Right kidney (tissue), 1 donor: ENCODE data around the gene DKK3.

ENCODE experiments used
- DNase-seq: peaks from one replicate; pipeline ENCODE4 v3.0.0-alpha.2; 2016

The DKK3 gene

GRCh38 chr11:12032968-12033367 is 24.5 kb upstream of the DKK3 start:
- no peak for DNase-seq

GRCh38 chr11:12031856-12032544 is 23.6 kb upstream of the DKK3 start:
- DNase-seq = no peak

DNA sequence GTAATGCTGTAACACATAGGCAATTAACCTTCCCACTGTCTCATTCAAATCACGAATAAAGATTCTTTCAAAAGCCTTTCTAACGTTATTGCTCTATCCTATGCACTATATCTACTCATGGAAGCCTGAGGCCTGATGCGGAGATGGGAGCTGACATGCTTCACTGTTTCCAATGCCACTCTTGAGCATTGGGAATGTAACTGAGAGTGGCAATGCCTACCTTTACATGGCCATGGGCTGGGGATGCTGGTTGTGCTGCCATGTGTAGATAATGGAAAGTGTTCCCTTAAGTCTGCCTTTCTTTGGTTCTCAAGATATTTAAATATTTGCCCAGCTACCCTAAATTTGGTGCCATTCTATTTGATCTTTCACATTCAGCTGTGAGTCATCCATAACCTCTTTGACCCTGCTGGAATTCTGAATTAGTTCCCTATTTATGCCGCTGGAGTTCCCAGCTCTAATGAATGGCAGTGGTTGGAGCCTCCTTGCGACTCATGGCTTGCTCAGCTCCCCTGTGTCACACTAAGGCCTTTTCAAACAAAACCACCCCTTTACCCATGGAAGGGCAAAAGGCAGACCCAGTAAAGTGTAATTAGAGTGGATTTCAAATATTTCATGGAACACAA is 21.4 kb upstream of the DKK3 start:
- DNase-seq = no peak

DNA sequence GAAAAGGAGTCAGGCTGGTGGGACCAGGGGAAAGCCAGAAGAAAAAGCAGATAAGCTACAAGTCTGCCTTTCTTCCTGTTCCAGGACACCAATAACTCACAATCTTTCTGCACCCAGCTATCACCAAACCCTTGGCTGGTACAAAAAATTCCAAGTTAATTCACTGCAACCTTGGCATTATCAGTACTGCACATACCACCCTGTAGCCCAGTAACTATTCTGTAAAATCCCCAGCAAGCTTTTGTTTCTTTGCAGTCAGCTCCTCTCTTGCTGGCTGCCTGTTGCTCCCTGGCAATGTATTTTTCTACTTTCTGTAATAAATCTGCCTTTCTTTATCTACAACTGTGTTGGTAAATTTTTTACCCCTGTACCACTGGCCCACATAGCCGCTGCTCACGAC is 20.7 kb upstream of the DKK3 start:
- no peak for DNase-seq

DNA sequence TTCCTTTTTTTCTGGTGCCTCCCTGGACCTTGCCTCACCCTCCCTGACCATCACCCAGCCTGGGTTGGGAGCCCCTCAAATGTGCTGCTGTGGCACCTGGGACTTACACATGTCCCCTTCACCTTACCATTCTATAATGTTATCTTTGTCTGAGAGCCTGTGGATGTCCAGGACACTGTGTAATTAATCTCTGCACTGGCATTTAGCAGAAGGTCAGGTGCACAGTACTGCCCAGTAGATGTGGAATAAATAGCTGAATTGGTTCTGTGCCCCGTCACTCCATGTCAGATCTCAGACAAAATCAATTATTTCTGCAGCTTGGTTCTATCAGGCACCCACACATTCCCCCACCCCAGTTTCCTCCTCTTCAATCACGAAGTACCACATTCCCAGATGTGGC is 19.9 kb upstream of the DKK3 start:
- no peak for DNase-seq

DNA sequence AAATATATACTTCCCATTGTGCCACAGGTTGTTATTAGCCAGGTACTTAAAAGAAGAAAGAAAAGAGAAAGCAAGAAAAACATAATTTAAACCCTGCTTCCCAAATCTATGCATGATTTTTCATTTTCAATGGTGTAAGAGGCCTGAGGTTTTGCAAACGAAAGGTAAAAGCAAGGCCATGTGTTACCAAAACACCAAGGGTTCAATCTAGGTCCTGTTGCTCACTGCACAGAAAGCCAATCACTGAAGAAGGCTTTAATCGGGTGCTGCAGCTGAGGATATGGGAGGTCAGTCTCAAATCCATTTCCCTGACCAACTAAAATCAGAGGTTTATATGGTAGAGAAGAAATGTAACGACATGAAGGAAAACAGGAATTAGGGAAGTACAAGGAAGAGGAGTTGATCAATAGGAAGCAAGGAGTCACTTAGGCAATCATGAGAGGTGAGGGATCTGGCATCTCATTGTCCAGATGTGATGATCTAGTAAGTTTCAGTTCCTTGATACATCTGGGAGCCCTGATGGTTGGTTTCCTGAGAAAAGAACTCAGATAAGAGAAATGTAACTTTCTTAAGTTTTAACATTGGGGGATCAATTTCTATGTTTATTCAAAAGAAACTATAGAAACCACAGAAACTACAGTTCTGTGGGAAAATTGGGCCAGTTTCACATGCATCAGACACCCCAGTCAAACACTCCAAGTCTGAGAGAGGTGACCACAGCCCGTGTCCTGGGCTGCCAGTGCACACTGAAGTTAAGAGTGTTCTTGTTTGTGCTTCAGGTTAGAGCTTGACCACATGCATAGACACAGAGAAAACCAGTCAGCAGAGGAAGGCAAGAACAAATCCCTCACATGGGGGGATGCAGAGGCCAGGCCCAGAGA is 18.1 kb upstream of the DKK3 start:
- DNase-seq = no peak

- DNase-seq = no peak
These were observed 16.0 kb upstream of the DKK3 start for GRCh38 chr11:12024254-12024926.

- DNase-seq = no peak
These were observed 14.6 kb upstream of the DKK3 start for GRCh38 chr11:12023015-12023414.

GRCh38 chr11:12020546-12020945 is 12.1 kb upstream of the DKK3 start:
- no peak for DNase-seq

DNA sequence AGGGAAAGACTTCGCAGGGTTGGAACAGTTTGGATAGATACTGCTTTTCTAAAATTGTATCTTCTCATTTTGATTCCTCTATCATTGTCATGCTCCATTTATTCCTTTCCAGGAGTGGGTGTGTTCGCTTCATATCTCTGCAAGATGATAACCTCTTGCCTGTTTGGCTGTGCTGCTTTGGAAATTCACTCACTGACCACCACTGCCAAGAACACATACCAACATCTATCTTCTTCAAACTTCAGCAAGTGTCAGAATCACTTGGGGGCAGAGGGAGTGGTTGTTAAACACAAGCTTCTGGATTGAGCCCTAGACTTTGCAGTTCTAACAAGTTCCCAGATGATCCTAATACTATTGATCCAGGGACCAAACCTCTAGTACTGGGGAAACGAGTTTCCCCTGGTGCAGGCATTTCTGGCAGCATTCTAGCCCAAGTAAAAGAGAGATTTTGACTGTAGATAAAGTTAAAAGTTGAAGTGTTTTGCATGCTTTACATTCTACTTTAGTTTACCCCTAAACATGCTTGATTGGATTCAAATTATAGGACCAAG is 11.5 kb upstream of the DKK3 start:
- DNase-seq = no peak

DNA sequence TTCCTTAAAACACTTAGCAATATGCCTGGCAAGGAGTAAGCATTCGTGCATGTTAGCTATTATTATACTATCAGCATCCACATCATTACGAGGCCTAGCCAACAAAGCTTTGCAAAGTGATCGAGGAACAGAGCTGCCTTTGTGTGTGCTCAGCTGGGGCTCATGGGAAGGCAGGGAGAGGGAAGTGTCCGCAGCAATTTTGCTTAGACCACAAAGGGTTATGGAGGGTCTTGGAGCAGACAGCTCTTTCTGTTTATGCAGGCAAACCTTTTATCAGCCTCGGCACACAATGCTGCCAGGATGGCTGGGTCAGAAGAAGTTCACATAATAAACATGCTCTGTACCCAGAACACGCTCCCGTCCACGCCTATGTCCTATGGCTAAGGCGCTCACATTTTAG is 10.9 kb upstream of the DKK3 start:
- DNase-seq = no peak

- DNase-seq = no peak
These were observed 9.5 kb upstream of the DKK3 start for GRCh38 chr11:12017865-12018453.

- DNase-seq = no peak
These were observed 8.8 kb upstream of the DKK3 start for GRCh38 chr11:12017243-12017678.

DNA sequence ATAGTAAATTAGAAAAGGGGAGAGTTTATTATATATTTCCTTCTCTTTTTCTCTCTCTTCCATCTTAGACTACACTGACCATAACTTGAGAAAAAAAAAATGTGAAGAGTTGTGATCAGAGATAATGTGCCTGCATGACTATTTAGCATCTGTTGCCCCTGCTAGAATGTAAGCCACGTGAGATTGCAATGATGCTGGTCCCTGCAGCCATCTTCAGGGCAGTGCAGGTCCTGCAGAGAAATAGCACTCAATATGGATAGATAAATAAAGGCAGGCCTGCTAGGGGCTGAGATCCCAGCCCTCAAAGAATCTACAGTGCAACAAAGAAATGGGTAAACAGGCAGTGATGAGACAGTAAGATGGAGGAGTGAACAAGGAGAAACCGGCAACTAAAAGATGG is 7.8 kb upstream of the DKK3 start:
- DNase-seq = no peak

DNA sequence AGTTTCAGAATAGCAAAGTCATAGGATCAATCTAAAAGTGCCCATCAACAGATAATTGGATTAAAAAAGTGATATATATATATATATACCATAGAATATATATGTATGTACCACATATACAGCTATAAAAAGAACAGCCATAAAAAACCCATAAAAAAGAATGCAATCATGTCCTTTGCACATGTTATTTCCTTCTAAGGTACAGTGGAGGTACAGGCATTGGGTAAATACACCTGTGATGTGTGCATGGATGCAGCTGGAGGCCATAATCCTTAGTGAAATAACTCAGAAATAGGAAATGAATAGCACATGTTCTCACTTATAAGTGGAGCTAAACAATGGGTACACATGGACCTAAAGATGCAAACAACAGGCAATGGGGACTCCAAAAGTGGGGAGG is 7.1 kb upstream of the DKK3 start:
- DNase-seq = no peak

DNA sequence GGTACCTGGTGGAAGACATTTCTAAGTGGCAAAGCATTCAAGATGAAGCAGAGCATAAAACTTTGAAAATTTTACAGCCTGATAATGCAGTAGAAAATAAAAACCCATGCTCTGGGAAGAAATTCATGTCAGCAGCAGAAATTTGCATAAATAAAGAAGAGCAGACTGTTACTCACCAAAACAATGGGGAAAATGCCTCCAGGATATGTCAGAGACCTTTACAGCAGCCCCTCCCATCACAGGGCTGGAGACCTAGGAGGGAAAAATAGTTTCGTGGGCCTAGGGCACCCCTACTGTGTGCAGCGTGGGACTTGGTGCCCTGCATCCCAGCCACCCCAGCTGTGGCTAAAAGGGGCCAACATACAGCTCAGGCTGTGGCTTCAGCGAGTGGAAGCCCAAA is 5.4 kb upstream of the DKK3 start:
- DNase-seq = no peak

- peak; percentile 60 for DNase-seq
These were observed 1.3 kb upstream of the DKK3 start for GRCh38 chr11:12009617-12010321.

DNA sequence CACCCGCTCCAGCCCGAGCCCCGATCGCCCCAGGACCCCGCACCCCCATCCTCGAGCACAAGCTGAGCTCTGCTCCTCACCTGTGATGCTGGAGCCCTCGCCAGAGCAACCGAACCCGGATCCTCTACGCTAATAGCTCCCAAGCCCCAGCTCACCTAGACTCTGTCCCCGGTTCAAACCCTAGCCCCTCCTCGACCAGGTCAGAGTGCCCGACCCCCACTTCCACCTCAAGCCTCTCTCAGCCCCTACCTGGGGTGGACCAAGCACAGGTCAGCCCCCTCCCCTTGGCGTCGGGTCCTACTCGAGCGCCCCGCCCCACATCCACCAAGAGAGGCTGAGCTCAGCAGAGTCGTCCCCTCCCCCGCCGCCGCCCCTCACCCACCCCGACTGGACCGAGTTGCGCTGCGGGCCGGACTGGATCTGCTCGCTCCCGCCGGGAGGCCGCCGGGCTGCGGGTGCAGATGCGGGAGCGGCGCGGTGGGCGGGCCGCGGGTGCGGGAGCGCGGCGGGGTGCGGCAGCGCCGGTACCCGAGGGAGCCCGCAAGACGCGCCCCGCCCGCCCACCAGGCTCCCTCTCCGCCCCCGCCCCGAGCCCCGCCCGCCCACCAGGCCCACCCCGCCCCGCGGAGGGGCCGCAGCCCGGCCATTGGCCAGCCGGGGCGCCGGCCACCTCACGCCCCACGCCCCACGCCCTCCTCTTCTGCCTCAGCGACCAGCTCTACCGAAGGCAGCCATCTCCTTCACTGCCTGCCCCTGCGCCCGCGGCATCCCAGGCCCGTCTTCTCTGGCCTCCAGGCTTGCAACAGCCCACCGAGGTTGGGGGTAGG is 577 bp upstream of the DKK3 start:
- peak; percentile 58 for DNase-seq

- DNase-seq = no peak
These were observed 1.2 kb downstream of the DKK3 start for GRCh38 chr11:12007230-12007593.

DNA sequence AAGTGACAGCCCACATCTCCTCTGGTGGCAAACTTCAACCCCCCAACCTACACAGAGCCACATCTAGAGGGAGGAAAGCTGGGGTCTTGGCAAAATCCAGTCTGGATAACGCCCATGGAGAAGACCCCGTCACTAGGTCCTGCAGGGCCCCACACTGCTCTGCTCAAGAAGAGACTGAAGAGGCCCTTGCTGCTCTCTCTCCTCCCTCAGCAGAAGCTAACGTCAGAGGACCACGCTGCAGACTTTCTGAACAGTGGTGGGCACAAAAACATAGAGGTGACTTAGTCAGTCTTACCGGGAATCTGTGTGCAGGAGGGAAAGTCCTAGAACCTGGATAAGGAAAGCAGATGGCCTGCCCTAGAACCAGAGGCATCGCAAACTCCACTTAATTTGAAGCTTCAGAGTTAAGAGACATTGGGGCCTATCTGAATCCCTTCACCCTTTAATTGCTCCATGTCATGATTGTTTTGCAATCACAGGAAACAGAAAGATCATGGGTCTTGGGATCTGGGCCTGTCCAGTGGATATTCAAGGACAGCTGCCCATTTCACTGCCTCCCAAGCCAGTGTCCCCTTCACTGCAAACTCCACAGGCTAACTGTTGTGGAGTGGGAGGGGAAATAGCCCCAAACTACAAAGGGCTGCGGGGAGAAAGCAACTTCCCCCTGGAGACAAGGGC is 1.7 kb downstream of the DKK3 start:
- no peak for DNase-seq
